Karpas-422 (cell line): ENCODE data around the gene MRPL58. TPM values are rescaled to one million over a fixed set of nuclear protein-coding genes. Genes with fewer than 3 reads are reported as not detected.
"Not testable (repeated sequence)": the region's sequence is repeated elsewhere in the genome, so short reads cannot be mapped to it uniquely, and the experiment has no call there.

Source experiments
- DNase-seq: peaks from one replicate; pipeline ENCODE4 v3.0.0-alpha.2; 2015
- H2AFZ ChIP-seq: fragments of 200-600 bp; sonication (generic); 2 replicates; pipeline ENCODE4 v1.6.1; 2014; ENCODE audit warnings: antibody characterized with exemption, low read length, mixed read lengths
- H3K27ac ChIP-seq: fragments of 200-600 bp; sonication (generic); 2 replicates; pipeline ENCODE4 v1.5.1; 2014; ENCODE audit warnings: mild to moderate bottlenecking, low read length, moderate library complexity
- H3K27me3 ChIP-seq: fragments of 200-600 bp; sonication (generic); 2 replicates; pipeline ENCODE4 v1.6.1; 2014; ENCODE audit warnings: low read length, mixed read lengths
- H3K36me3 ChIP-seq: fragments of 200-600 bp; sonication (generic); 2 replicates; pipeline ENCODE4 v1.6.1; 2014; ENCODE audit warnings: low read length, mixed read lengths; ENCODE audit not compliant: insufficient read depth
- H3K4me1 ChIP-seq: fragments of 200-600 bp; sonication (generic); 2 replicates; pipeline ENCODE4 v1.6.1; 2014; ENCODE audit warnings: mild to moderate bottlenecking, low read length, mixed read lengths
- H3K4me2 ChIP-seq: fragments of 200-600 bp; sonication (generic); 2 replicates; pipeline ENCODE4 v1.6.1; 2014; ENCODE audit warnings: low read length, low read depth, mild to moderate bottlenecking; ENCODE audit not compliant: poor library complexity, severe bottlenecking
- H3K4me3 ChIP-seq: fragments of 200-600 bp; sonication (generic); 2 replicates; pipeline ENCODE4 v1.5.1; 2014; ENCODE audit warnings: mild to moderate bottlenecking, antibody characterized with exemption, low read length, mixed read lengths
- H3K79me2 ChIP-seq: fragments of 200-600 bp; sonication (generic); 2 replicates; pipeline ENCODE4 v1.6.1; 2014; ENCODE audit warnings: mild to moderate bottlenecking, low read length, mixed read lengths
- H3K9ac ChIP-seq: fragments of 200-600 bp; sonication (generic); 2 replicates; pipeline ENCODE4 v1.6.0; 2014; ENCODE audit warnings: low read length
- H3K9me2 ChIP-seq: fragments of 200-600 bp; sonication (generic), shearing (Covaris generic); replicated peaks from 2 replicates; pipeline ENCODE4 v1.6.0; 2014; ENCODE audit warnings: mild to moderate bottlenecking, low read length, moderate library complexity; ENCODE audit not compliant: insufficient read depth
- H3K9me3 ChIP-seq: fragments of 300-700, 200-600 bp; sonication (generic); 2 replicates; pipeline ENCODE4 v1.6.1; 2014; ENCODE audit warnings: low read length, mixed read lengths
- H4K20me1 ChIP-seq: fragments of 200-600 bp; sonication (generic); 2 replicates; pipeline ENCODE4 v1.6.1; 2014; ENCODE audit warnings: mild to moderate bottlenecking, antibody characterized with exemption, low read length, low read depth; ENCODE audit not compliant: insufficient read depth
- total RNA-seq: library from RNA; depleted of rRNA; stranded (reverse); fragments of >200 nt; shearing (Covaris generic); gene quantifications from 2 replicates; pipeline ENCODE4 v1.2.3, GENCODE V29; 2014; ENCODE audit warnings: low replicate concordance

MRPL58 gene
- total RNA-seq, 1 experiment from 2014 or later = 33.8 TPM

- Histone ChIP-seq H3K4me2 (peak overlapping the region; percentile 96), H3K9me2 (no peaks in the 10 kb centered on the region), H3K4me3 (peak overlapping the region; percentile 80), H3K27ac (no peak overlapping the region), H4K20me1 (no peaks in the 10 kb centered on the region), H2AFZ (peak overlapping the region; percentile 100), H3K4me1 (peaks cover 16% of the 10 kb centered on the region), H3K27me3 (no peaks in the 10 kb centered on the region), H3K9me3 (no peaks in the 10 kb centered on the region), H3K36me3 (no peaks in the 10 kb centered on the region), H3K9ac (peak overlapping the region; percentile 87), H3K79me2 (no peaks in the 10 kb centered on the region)
- peak; percentile 91 for DNase-seq
These were observed 30.3 kb upstream of the MRPL58 start for GRCh38 chr17:74981979-74982662.

DNA sequence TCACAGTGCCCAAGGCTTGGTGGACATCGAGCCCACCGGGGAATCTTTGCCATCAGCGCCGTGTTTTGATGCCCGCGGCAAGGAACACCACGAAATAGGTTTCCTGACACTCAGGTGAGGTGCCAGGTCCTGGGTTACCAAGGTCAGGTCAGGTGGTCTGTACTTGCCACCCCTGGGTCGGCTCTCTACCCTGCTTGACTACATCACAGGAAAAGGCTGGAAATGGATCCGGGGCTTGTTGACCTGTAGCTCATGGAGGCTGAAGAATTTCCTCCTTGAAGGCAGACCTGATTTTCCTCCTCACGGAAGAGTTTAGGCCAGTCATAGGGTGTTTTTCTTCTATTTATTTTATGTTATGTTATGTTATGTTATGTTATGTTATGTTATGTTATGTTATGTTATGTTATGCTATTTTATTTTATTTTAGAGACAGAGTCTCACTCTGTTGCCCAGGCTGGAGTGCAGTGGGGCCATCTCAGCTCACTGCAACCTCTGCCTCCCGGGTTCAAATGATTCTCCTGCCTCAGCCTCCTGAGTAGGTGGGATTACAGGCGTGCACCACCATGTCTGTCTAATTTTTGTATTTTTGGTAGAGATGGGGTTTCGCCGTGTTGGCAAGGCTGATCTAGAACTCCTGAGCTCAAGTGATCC, 29.7 kb upstream of the MRPL58 start:
- not testable (repeated sequence) for H3K27ac ChIP-seq, DNase-seq, H3K9me3 ChIP-seq, H3K36me3 ChIP-seq, H4K20me1 ChIP-seq, H3K27me3 ChIP-seq, H3K79me2 ChIP-seq, H3K9me2 ChIP-seq
- peaks cover 16% of the 10 kb centered on the region for H3K4me1 ChIP-seq
- peak overlapping the region; percentile 87 for H3K9ac ChIP-seq
- H3K4me3 ChIP-seq = peak overlapping the region; percentile 80
- H2AFZ ChIP-seq = peak overlapping the region; percentile 100
- peak overlapping the region; percentile 96 for H3K4me2 ChIP-seq

- Histone ChIP-seq H4K20me1 (no peaks in the 10 kb centered on the region), H3K4me3 (no peak overlapping the region), H3K79me2 (no peaks in the 10 kb centered on the region), H3K9me3 (no peaks in the 10 kb centered on the region), H2AFZ (no peak overlapping the region), H3K36me3 (no peaks in the 10 kb centered on the region), H3K4me2 (no peak overlapping the region), H3K4me1 (peaks cover 14% of the 10 kb centered on the region), H3K27ac (no peak overlapping the region), H3K27me3 (no peaks in the 10 kb centered on the region), H3K9me2 (no peaks in the 10 kb centered on the region), H3K9ac (no peak overlapping the region)
- DNase-seq = no peak
These were observed 26.3 kb upstream of the MRPL58 start for GRCh38 chr17:74986206-74986576.

DNA sequence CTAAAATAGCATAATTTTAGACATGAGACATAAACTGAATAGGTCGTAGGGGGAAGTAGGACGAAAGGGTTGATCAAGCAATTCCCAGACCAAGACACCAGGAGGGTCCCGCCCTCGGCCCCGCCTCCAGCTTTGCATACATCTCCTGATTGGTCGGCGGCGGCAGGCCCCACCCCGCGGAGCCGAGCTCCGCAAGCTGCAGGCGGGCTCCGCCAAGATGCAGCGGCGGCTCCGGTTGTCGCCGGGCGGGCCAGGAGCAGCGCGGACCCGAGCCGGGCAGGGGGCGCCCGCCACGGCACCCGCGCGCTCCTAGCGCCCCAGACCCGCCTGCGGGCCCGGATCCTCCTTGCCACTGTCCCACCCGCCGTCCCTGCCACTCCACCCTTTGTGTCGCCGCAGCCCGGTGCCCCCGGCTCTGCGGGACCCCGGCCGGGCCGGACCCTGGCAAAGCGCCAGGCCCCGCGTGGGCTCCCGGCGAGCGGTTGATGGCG, 25.0 kb upstream of the MRPL58 start, which contains the start of gene CDR2L:
Gene CDR2L, plus strand, starts transcription at position 215 of the 491 bp plus-strand sequence. CDS start 412 bp downstream, outside the sequence.
- DNase-seq = peak; percentile 51
- Histone ChIP-seq H3K9me2 (no peaks in the 10 kb centered on the region), H3K9me3 (no peaks in the 10 kb centered on the region), H3K4me2 (no peak within 1 kb of the TSS), H3K9ac (no peak within 1 kb of the TSS), H3K4me3 (no peak within 1 kb of the TSS), H3K36me3 (no peaks in the 10 kb centered on the region), H3K27me3 (no peaks in the 10 kb centered on the region), H3K79me2 (no peaks in the 10 kb centered on the region), H3K27ac (no peak within 1 kb of the TSS), H4K20me1 (no peaks in the 10 kb centered on the region), H2AFZ (no peak within 1 kb of the TSS), H3K4me1 (peaks cover 4% of the 10 kb centered on the region)

DNA sequence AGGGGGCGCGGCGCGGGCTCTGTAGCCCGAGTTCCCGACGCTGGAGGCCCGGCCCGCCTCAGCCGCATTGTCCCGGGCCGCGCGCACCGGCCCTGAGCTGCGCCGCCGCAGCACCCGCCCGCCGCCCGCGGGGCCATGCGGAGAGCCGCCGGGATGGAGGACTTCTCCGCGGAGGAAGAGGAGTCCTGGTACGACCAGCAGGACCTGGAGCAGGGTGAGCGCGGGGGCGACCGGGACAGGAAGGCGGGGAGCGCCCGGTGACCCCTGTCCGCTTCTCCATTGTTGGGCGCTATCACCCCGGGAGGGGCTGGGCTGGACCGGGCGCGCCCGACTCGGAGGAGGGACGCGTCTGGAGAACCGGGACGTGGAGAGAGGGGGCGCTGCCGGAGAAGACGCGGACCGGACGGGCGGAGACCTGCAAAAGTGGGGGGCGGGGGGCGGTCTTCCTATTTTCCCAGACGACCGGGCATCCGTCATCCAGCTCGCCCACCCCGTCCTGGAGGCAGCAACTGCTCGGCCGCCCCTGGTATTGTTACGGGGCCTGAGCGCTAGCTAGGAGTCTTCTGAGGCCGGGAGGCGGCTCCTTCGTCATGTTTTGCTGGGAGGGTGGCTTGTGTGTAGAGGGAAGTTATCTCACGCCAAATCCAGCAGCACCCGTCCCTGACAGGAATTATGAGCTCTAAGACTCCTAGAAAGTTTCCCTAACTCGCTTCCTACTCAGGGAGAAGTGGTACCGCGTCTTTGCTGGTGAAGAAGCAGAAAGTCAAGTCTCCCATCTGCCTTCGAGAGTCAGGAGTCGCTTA, 24.4 kb upstream of the MRPL58 start:
- Histone ChIP-seq H4K20me1 (no peaks in the 10 kb centered on the region), H3K36me3 (no peaks in the 10 kb centered on the region), H3K4me1 (no peaks in the 10 kb centered on the region), H3K79me2 (no peaks in the 10 kb centered on the region), H3K4me3 (no peak overlapping the region), H2AFZ (no peak overlapping the region), H3K27ac (no peak overlapping the region), H3K9me2 (no peaks in the 10 kb centered on the region), H3K9me3 (no peaks in the 10 kb centered on the region), H3K27me3 (no peaks in the 10 kb centered on the region), H3K9ac (no peak overlapping the region), H3K4me2 (no peak overlapping the region)
- no peak for DNase-seq

GRCh38 chr17:74990581-74991105, 21.8 kb upstream of the MRPL58 start:
- Histone ChIP-seq H3K79me2 (no peaks in the 10 kb centered on the region), H3K9me3 (no peaks in the 10 kb centered on the region), H4K20me1 (no peaks in the 10 kb centered on the region), H3K9me2 (no peaks in the 10 kb centered on the region), H2AFZ (no peak overlapping the region), H3K4me2 (no peak overlapping the region), H3K9ac (no peak overlapping the region), H3K27me3 (no peaks in the 10 kb centered on the region), H3K4me1 (no peaks in the 10 kb centered on the region), H3K4me3 (no peak overlapping the region), H3K27ac (no peak overlapping the region), H3K36me3 (no peaks in the 10 kb centered on the region)
- DNase-seq = no peak

- Histone ChIP-seq H3K9me2 (no peaks in the 10 kb centered on the region), H3K27ac (no peak overlapping the region), H3K36me3 (no peaks in the 10 kb centered on the region), H3K4me3 (no peak overlapping the region), H2AFZ (no peak overlapping the region), H4K20me1 (no peaks in the 10 kb centered on the region), H3K9me3 (no peaks in the 10 kb centered on the region), H3K4me2 (no peak overlapping the region), H3K9ac (no peak overlapping the region), H3K27me3 (no peaks in the 10 kb centered on the region), H3K79me2 (no peaks in the 10 kb centered on the region), H3K4me1 (no peaks in the 10 kb centered on the region)
- DNase-seq = no peak
These were observed 20.2 kb upstream of the MRPL58 start for GRCh38 chr17:74992223-74992622.

DNA sequence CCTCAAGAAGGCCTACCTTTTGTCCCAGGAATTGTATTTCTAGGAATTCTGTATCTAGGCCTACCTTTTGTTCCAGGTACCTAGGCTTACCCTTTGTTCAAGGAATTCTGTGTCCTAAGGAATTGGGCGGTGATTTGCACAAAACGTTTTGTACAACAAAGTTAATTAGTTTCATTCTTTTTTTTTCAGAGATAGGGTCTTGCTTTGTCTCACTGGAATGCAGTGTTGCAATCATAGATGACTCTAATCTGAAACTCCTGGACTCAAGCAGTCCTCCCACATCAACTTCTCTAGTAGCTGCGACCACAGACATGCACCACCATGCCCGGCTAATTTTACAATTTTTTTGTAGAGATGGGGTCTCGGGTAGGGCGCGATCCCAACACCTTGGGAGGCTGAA, 18.0 kb upstream of the MRPL58 start:
- Histone ChIP-seq H3K9me3 (no peaks in the 10 kb centered on the region), H2AFZ (no peak overlapping the region), H3K4me2 (no peak overlapping the region), H3K27ac (no peak overlapping the region), H3K79me2 (no peaks in the 10 kb centered on the region), H4K20me1 (no peaks in the 10 kb centered on the region), H3K27me3 (no peaks in the 10 kb centered on the region), H3K36me3 (no peaks in the 10 kb centered on the region), H3K9me2 (no peaks in the 10 kb centered on the region), H3K4me3 (no peak overlapping the region), H3K9ac (no peak overlapping the region), H3K4me1 (no peaks in the 10 kb centered on the region)
- no peak for DNase-seq
